H1 (cell line): ENCODE results near the gene CYGB. TPM values are rescaled to one million over a fixed set of nuclear protein-coding genes. Genes with fewer than 3 reads are reported as not detected.

ENCODE experiments used
- CTCF ChIA-PET: fragments of 300-600 bp; sonication (Branson Sonifier 250); formaldehyde crosslinking; loops from one replicate; lab custom pipeline; 2021; ENCODE audit not compliant: partially characterized antibody; lab: Charles Lee
- POLR2A ChIA-PET: fragments of 300-600 bp; sonication (Branson Sonifier 250); formaldehyde crosslinking; loops from one replicate; lab custom pipeline; 2021; ENCODE audit warnings: inconsistent platforms; ENCODE audit not compliant: partially characterized antibody; lab: Charles Lee
- DNase-seq, 2 experiments: peaks; one replicate each; pipeline versions ENCODE4 v3.0.0 to v3.0.0-alpha.2; 2010 to 2022; ENCODE audit warnings: low spot score in 2 of 2, low read depth in 1 of 2, mixed read lengths in 1 of 2
- FAIRE-seq: peaks from 2 replicates; lab custom pipeline; 2011; peaks lifted over from hg19 to GRCh38; lab: Jason Lieb, UNC
- H2AFZ ChIP-seq: 2 replicates; pipeline ENCODE4 v1.8.1; 2012; ENCODE audit warnings: low read length, inconsistent platforms
- H2AK5ac ChIP-seq: 2 replicates; pipeline ENCODE4 v1.6.1; 2013; ENCODE audit warnings: low read depth, low read length
- H2BK120ac ChIP-seq: replicated peaks from 2 replicates; pipeline ENCODE3; 2013; ENCODE audit warnings: low read depth, low read length, inconsistent platforms
- H2BK12ac ChIP-seq: 2 replicates; pipeline ENCODE4 v1.6.1; 2013; ENCODE audit warnings: low read depth, low read length
- H2BK15ac ChIP-seq: 2 replicates; pipeline ENCODE4 v1.6.1; 2013; ENCODE audit warnings: low read length
- H2BK20ac ChIP-seq: 2 replicates; pipeline ENCODE4 v1.6.1; 2013; ENCODE audit warnings: low read length
- H2BK5ac ChIP-seq: 2 replicates; pipeline ENCODE4 v1.6.1; 2013; ENCODE audit warnings: low read depth, low read length
- H3K14ac ChIP-seq: 2 replicates; pipeline ENCODE4 v1.6.1; 2013; ENCODE audit warnings: inconsistent platforms; ENCODE audit not compliant: insufficient read length
- H3K18ac ChIP-seq: 2 replicates; pipeline ENCODE4 v1.6.1; 2013; ENCODE audit warnings: low read length; ENCODE audit errors: extremely low read depth
- H3K23ac ChIP-seq: 2 replicates; pipeline ENCODE4 v1.6.1; 2013; ENCODE audit warnings: inconsistent platforms; ENCODE audit not compliant: insufficient read length
- H3K23me2 ChIP-seq: 2 replicates; pipeline ENCODE4 v1.6.1; 2013; ENCODE audit warnings: low read depth, low read length
- H3K27ac ChIP-seq: 2 replicates; pipeline ENCODE4 v1.6.1; 2011; ENCODE audit warnings: low read depth, low read length, inconsistent platforms
- H3K27me3 ChIP-seq, 4 experiments: replicated peaks in 1 of 4; 1 replicate in 1 of 4; 2 replicates in 3 of 4; pipeline versions ENCODE4 v1.6.1 to v1.8.1; 2011 to 2013; ENCODE audit warnings: low read length in 3 of 4, mild to moderate bottlenecking in 3 of 4, inconsistent platforms in 2 of 4, mixed read lengths in 2 of 4, moderate library complexity in 1 of 4; ENCODE audit not compliant: control insufficient read depth in 3 of 4, insufficient read depth in 3 of 4; ENCODE audit errors: extremely low read depth in 1 of 4
- H3K36me3 ChIP-seq, 4 experiments: 2 replicates each; pipeline versions ENCODE4 v1.6.1 to v1.8.1; 2011 to 2013; ENCODE audit warnings: mild to moderate bottlenecking in 4 of 4, low read length in 3 of 4, moderate library complexity in 2 of 4, control low read depth in 1 of 4, inconsistent platforms in 1 of 4; ENCODE audit not compliant: insufficient read depth in 4 of 4, control insufficient read depth in 2 of 4
- H3K4ac ChIP-seq: replicated peaks from 2 replicates; pipeline ENCODE3; 2013; ENCODE audit warnings: low read length, low read depth, mixed read lengths, inconsistent platforms; ENCODE audit not compliant: insufficient read length
- H3K4me1 ChIP-seq, 4 experiments: replicated peaks in 1 of 4; 1 replicate in 1 of 4; 2 replicates in 3 of 4; pipeline versions ENCODE4 v1.6.1 to v1.8.1; 2011 to 2013; ENCODE audit warnings: low read length in 3 of 4, inconsistent platforms in 2 of 4, mixed read lengths in 1 of 4; ENCODE audit not compliant: insufficient read depth in 4 of 4, control insufficient read depth in 3 of 4
- H3K4me2 ChIP-seq, 2 experiments: 2 replicates each; pipeline versions ENCODE4 v1.6.1 to v1.8.1; 2011 to 2013; ENCODE audit warnings: low read depth in 2 of 2, low read length in 2 of 2, control low read depth in 1 of 2, inconsistent platforms in 1 of 2, mild to moderate bottlenecking in 1 of 2; ENCODE audit not compliant: insufficient read depth in 1 of 2
- H3K4me3 ChIP-seq, 4 experiments: fragments of 200-600, 300-600 bp in 1 of 4; sonication (generic), shearing (Covaris generic), sonication (Bioruptor Twin) in 1 of 4; 2 replicates each; pipeline versions ENCODE4 v1.5.1 to v1.8.1; 2011 to 2016; ENCODE audit warnings: low read length in 4 of 4, low read depth in 3 of 4, control low read depth in 2 of 4, inconsistent platforms in 2 of 4, mild to moderate bottlenecking in 2 of 4, mixed read lengths in 1 of 4, moderate library complexity in 1 of 4; ENCODE audit not compliant: insufficient read depth in 2 of 4; ENCODE audit errors: extremely low read depth in 1 of 4
- H3K56ac ChIP-seq: replicated peaks from 2 replicates; pipeline ENCODE3; 2013; ENCODE audit warnings: low read depth, mild to moderate bottlenecking, mixed read lengths, low read length, inconsistent platforms; ENCODE audit not compliant: insufficient read length
- H3K79me1 ChIP-seq: 2 replicates; pipeline ENCODE4 v1.6.1; 2013; ENCODE audit warnings: low read depth, low read length, control low read depth
- H3K79me2 ChIP-seq, 2 experiments: 2 replicates each; pipeline versions ENCODE4 v1.6.1 to v1.8.1; 2012 to 2013; ENCODE audit warnings: low read length in 2 of 2, mild to moderate bottlenecking in 2 of 2, inconsistent platforms in 1 of 2; ENCODE audit not compliant: insufficient read depth in 2 of 2, control insufficient read depth in 1 of 2
- H3K9ac ChIP-seq, 4 experiments: replicated peaks in 1 of 4; 1 replicate in 1 of 4; 2 replicates in 3 of 4; pipeline versions ENCODE4 v1.6.1 to v1.8.1; 2011 to 2013; ENCODE audit warnings: low read depth in 3 of 4, low read length in 3 of 4, control low read depth in 2 of 4, mild to moderate bottlenecking in 2 of 4, moderate library complexity in 2 of 4, inconsistent platforms in 1 of 4; ENCODE audit errors: extremely low read depth in 1 of 4
- H3K9me3 ChIP-seq, 2 experiments: 2 replicates each; pipeline versions ENCODE4 v1.6.1 to v1.8.1; 2012 to 2013; ENCODE audit warnings: mild to moderate bottlenecking in 2 of 2, moderate library complexity in 2 of 2, control low read depth in 1 of 2, inconsistent platforms in 1 of 2, low read depth in 1 of 2, low read length in 1 of 2, mixed read lengths in 1 of 2; ENCODE audit not compliant: insufficient read depth in 2 of 2
- H4K20me1 ChIP-seq, 2 experiments: replicated peaks in 1 of 2; 2 replicates each; pipeline versions ENCODE3 to v1.8.1; 2011 to 2013; ENCODE audit warnings: inconsistent platforms in 2 of 2, low read length in 2 of 2, mild to moderate bottlenecking in 1 of 2; ENCODE audit not compliant: insufficient read depth in 2 of 2, control insufficient read depth in 1 of 2
- H4K5ac ChIP-seq: 2 replicates; pipeline ENCODE4 v1.6.1; 2013; ENCODE audit warnings: low read length, low read depth, mixed read lengths, inconsistent platforms; ENCODE audit not compliant: insufficient read length
- H4K8ac ChIP-seq: 2 replicates; pipeline ENCODE4 v1.8.0; 2013; ENCODE audit warnings: mild to moderate bottlenecking, moderate library complexity, low read length, inconsistent platforms; ENCODE audit not compliant: insufficient read depth; ENCODE audit errors: extremely low read depth
- H4K91ac ChIP-seq: replicated peaks from 2 replicates; pipeline ENCODE3; 2013; ENCODE audit warnings: low read length, mixed read lengths, inconsistent platforms; ENCODE audit not compliant: insufficient read length
- CBX5 ChIP-seq: fragments of 300-800, 300-1000 bp; sonication (generic); IDR thresholded peaks from 2 replicates; pipeline ENCODE4 v1.7.1; 2016; ENCODE audit warnings: antibody characterized with exemption, low read length, low read depth
- GTF2F1 ChIP-seq: IDR thresholded peaks from 2 replicates; pipeline ENCODE4 v1.6.1; 2012; ENCODE audit warnings: low read depth, low read length, improper control_type of control experiment, borderline replicate concordance
- HDAC2 ChIP-seq, 2 experiments: fragments of 300-600 bp in 1 of 2; sonication (generic) in 1 of 2; IDR thresholded peaks; 2 replicates each; pipeline ENCODE4 v1.6.1; 2011 to 2012; ENCODE audit warnings: low read depth in 2 of 2, low read length in 2 of 2, mild to moderate bottlenecking in 2 of 2, moderate library complexity in 2 of 2, borderline replicate concordance in 1 of 2, inconsistent platforms in 1 of 2
- KDM1A ChIP-seq: fragments of 200-600, 300-600 bp; sonication (generic); IDR thresholded peaks from 2 replicates; pipeline ENCODE4 v1.7.1; 2016; ENCODE audit warnings: mild to moderate bottlenecking, low read length, borderline replicate concordance
- SRF ChIP-seq: IDR thresholded peaks from 2 replicates; pipeline ENCODE4 v1.6.1; 2011; ENCODE audit warnings: mild to moderate bottlenecking, low read depth, low read length, moderate library complexity
- WGBS, 2 experiments: shearing (Covaris generic) in 1 of 2; methylation state at CpG; one replicate each; pipeline versions ENCODE4 v1.1.6 to v1.1.7; 2013 to 2015; ENCODE audit warnings: low lambda C conversion rate in 2 of 2, mixed read lengths in 2 of 2, inconsistent platforms in 1 of 2, low coverage in 1 of 2, missing lambda C conversion rate in 1 of 2; ENCODE audit not compliant: insufficient replicate concordance in 2 of 2, insufficient coverage in 1 of 2, insufficient read length in 1 of 2; ENCODE audit errors: extremely low coverage in 1 of 2, missing lambda C conversion rate in 1 of 2; 5-methylcytosine and 5-hydroxymethylcytosine counted together
- polyA plus RNA-seq, 7 experiments: library from polyadenylated mRNA; depleted of rRNA in 3 of 7; stranded (reverse) in 5 of 7; unstranded in 2 of 7; fragments of >200 nt in 5 of 7; fragments of 200-250 nt in 2 of 7; gene quantifications; 1 replicate in 5 of 7; 2 replicates in 1 of 7; 4 replicates in 1 of 7; pipeline versions ENCODE4 v1.2.1 to v1.2.3, GENCODE V29; 2011 to 2013; ENCODE audit warnings: missing spikeins in 2 of 7, mixed read lengths in 2 of 7
- total RNA-seq: library from RNA; stranded (reverse); fragmentation: NEBNext Ultra II Directional; extraction: Animal tissue kit (Norgen Biotek cat#: 25700); gene quantifications from 2 replicates; pipeline ENCODE4 v1.2.1, GENCODE V29; 2021

The CYGB gene
- total and polyA plus RNA-seq, 2 of the 8 experiments (the other 6 are each of a cell fraction or from before 2014, with no cell fraction given): 2.7 to 3.7 TPM

- POLR2A ChIA-PET: interaction anchor here (0.9 to 3.0 kb wide), 5 partner anchors 9 to 111 kb away, joined by 3 to 8 read pairs (median 3); partner anchors contain the start of gene PRCD
- Histone ChIP-seq H4K20me1 (peaks cover 4 to 25% of the 10 kb centered on the region in 2 experiments), H2BK15ac (no peak overlapping the region), H3K9ac (no peak overlapping the region), H3K23me2 (peaks cover 7% of the 10 kb centered on the region; the same call in 1 of the 2 replicates), H3K4ac (no peak overlapping the region), H3K36me3 (no peaks in the 10 kb centered on the region), H2BK5ac (no peak overlapping the region), H2BK120ac (no peak overlapping the region), H3K14ac (no peak overlapping the region), H3K27ac (no peak overlapping the region), H3K79me2 (peaks cover 0 to 6% of the 10 kb centered on the region in 2 experiments; a peak in 2 of 4 replicates), H3K23ac (no peak overlapping the region), H4K8ac (no peak overlapping the region), H3K4me1 (peaks cover 11 to 39% (median 34%) of the 10 kb centered on the region in 4 experiments), H4K5ac (no peak overlapping the region), H3K9me3 (no peaks in the 10 kb centered on the region), H3K27me3 (no peaks in the 10 kb centered on the region), H2BK20ac (no peak overlapping the region), H3K4me3 (0 out of 8 replicates have a peak overlapping the region, but pooled peaks of 1 of the 4 experiments have one; percentile 34), H3K79me1 (peaks cover 12% of the 10 kb centered on the region), H3K4me2 (peak overlapping the region in 1 of 2 experiments; percentile 81; a peak in 2 of 4 replicates), H3K56ac (no peak overlapping the region), H2BK12ac (peak overlapping the region; percentile 53; the same call in 1 of the 2 replicates), H4K91ac (no peak overlapping the region), H2AFZ (no peak overlapping the region), H2AK5ac (no peak overlapping the region), H3K18ac (no peak overlapping the region)
- WGBS, 2 experiments: 92% methylated on average over 4 of the region's 4 CpGs; no CpG with 5 or more reads in 1 of the 2 experiments
- FAIRE-seq (no peak), DNase-seq (no peak)
- TF ChIP-seq HDAC2 (IDR thresholded peaks at IDR 0.05; ENCODE audit: borderline replicate concordance in 1 of 2, low read depth in 2 of 2, low read length in 2 of 2): no peak
- TF ChIP-seq KDM1A: no peak
- TF ChIP-seq GTF2F1: no peak
- no peak for TF ChIP-seq SRF
- TF ChIP-seq CBX5: no peak
- CTCF ChIA-PET: interaction anchor here (0.9 to 20.2 kb wide), 7 partner anchors 9 to 100 kb away, joined by 3 to 446 read pairs (median 9); partner anchors contain the start of gene AANAT
These were observed 38.6 kb downstream of the CYGB start for GRCh38 chr17:76498876-76499251.
